ENCODE results near the gene SLC26A3. TPM values are rescaled to one million over a fixed set of nuclear protein-coding genes. Genes with fewer than 3 reads are reported as not detected.

Gene SLC26A3
- total and polyA plus RNA-seq, 2 experiments from 2014 or later = not detected

GRCh38 chr7:107718456-107719193, 84.4 kb downstream of the SLC26A3 start:
- Mint-ChIP-seq H3K27ac (no peak overlapping the region), H3K27me3 (ENCODE audit: insufficient read depth, low read depth, poor library complexity) (no peaks in the 10 kb centered on the region), H3K4me3 (no peak overlapping the region), H3K36me3 (ENCODE audit: low read depth) (no peaks in the 10 kb centered on the region), H3K9me3 (no peaks in the 10 kb centered on the region), H3K4me1 (peaks cover 20% of the 10 kb centered on the region)
- Histone ChIP-seq H3K79me2 (replicated peaks; ENCODE audit: insufficient read depth) (no peaks in the 10 kb centered on the region), H3K4me2 (no peak overlapping the region), H3K27me3 (ENCODE audit: insufficient read depth) (no peaks in the 10 kb centered on the region), H3K4me1 (ENCODE audit: insufficient read depth) (no peaks in the 10 kb centered on the region), H3K27ac (ENCODE audit: low read depth) (no peak overlapping the region), H3K9me2 (ENCODE audit: insufficient read depth) (no peaks in the 10 kb centered on the region), H3K36me3 (ENCODE audit: insufficient read depth) (no peaks in the 10 kb centered on the region), H3K4me3 (no peak overlapping the region), H4K20me1 (replicated peaks; ENCODE audit: insufficient read depth) (no peaks in the 10 kb centered on the region), H2AFZ (no peak overlapping the region), H3F3A (replicated peaks; ENCODE audit: low read depth) (no peaks in the 10 kb centered on the region)
- TF ChIP-seq CREB1 (CRISPR knock-in tag; IDR thresholded peaks at IDR 0.05; ENCODE audit: low read depth) (no peak), ZNF114 (CRISPR knock-in tag; IDR thresholded peaks at IDR 0.05) (no peak), CTCF (conservative IDR thresholded peaks at IDR 0.05; ENCODE audit: low read depth in 2 of 2) (no peak), JUNB (IDR thresholded peaks at IDR 0.05; ENCODE audit: unreplicated experiment) (no peak), POLR2AphosphoS5 (IDR thresholded peaks at IDR 0.05; ENCODE audit: low read depth) (no peak), NANOG (IDR thresholded peaks at IDR 0.05; ENCODE audit: borderline replicate concordance) (no peak), STAT1 (IDR thresholded peaks at IDR 0.05; ENCODE audit: unreplicated experiment) (no peak)
- TF ChIP-seq, protein P1, sequence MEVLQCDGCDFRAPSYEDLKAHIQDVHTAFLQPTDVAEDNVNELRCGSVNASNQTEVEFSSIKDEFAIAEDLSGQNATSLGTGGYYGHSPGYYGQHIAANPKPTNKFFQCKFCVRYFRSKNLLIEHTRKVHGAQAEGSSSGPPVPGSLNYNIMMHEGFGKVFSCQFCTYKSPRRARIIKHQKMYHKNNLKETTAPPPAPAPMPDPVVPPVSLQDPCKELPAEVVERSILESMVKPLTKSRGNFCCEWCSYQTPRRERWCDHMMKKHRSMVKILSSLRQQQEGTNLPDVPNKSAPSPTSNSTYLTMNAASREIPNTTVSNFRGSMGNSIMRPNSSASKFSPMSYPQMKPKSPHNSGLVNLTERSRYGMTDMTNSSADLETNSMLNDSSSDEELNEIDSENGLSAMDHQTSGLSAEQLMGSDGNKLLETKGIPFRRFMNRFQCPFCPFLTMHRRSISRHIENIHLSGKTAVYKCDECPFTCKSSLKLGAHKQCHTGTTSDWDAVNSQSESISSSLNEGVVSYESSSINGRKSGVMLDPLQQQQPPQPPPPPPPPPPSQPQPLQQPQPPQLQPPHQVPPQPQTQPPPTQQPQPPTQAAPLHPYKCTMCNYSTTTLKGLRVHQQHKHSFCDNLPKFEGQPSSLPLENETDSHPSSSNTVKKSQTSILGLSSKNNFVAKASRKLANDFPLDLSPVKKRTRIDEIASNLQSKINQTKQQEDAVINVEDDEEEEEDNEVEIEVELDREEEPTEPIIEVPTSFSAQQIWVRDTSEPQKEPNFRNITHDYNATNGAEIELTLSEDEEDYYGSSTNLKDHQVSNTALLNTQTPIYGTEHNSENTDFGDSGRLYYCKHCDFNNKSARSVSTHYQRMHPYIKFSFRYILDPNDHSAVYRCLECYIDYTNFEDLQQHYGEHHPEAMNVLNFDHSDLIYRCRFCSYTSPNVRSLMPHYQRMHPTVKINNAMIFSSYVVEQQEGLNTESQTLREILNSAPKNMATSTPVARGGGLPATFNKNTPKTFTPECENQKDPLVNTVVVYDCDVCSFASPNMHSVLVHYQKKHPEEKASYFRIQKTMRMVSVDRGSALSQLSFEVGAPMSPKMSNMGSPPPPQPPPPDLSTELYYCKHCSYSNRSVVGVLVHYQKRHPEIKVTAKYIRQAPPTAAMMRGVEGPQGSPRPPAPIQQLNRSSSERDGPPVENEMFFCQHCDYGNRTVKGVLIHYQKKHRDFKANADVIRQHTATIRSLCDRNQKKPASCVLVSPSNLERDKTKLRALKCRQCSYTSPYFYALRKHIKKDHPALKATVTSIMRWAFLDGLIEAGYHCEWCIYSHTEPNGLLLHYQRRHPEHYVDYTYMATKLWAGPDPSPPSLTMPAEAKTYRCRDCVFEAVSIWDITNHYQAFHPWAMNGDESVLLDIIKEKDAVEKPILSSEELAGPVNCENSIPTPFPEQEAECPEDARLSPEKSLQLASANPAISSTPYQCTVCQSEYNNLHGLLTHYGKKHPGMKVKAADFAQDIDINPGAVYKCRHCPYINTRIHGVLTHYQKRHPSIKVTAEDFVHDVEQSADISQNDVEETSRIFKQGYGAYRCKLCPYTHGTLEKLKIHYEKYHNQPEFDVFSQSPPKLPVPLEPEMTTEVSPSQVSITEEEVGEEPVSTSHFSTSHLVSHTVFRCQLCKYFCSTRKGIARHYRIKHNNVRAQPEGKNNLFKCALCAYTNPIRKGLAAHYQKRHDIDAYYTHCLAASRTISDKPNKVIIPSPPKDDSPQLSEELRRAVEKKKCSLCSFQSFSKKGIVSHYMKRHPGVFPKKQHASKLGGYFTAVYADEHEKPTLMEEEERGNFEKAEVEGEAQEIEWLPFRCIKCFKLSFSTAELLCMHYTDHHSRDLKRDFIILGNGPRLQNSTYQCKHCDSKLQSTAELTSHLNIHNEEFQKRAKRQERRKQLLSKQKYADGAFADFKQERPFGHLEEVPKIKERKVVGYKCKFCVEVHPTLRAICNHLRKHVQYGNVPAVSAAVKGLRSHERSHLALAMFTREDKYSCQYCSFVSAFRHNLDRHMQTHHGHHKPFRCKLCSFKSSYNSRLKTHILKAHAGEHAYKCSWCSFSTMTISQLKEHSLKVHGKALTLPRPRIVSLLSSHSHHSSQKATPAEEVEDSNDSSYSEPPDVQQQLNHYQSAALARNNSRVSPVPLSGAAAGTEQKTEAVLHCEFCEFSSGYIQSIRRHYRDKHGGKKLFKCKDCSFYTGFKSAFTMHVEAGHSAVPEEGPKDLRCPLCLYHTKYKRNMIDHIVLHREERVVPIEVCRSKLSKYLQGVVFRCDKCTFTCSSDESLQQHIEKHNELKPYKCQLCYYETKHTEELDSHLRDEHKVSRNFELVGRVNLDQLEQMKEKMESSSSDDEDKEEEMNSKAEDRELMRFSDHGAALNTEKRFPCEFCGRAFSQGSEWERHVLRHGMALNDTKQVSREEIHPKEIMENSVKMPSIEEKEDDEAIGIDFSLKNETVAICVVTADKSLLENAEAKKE (CRISPR knock-in tag; IDR thresholded peaks at IDR 0.05) = no peak
- TF ChIP-seq, protein P2, sequence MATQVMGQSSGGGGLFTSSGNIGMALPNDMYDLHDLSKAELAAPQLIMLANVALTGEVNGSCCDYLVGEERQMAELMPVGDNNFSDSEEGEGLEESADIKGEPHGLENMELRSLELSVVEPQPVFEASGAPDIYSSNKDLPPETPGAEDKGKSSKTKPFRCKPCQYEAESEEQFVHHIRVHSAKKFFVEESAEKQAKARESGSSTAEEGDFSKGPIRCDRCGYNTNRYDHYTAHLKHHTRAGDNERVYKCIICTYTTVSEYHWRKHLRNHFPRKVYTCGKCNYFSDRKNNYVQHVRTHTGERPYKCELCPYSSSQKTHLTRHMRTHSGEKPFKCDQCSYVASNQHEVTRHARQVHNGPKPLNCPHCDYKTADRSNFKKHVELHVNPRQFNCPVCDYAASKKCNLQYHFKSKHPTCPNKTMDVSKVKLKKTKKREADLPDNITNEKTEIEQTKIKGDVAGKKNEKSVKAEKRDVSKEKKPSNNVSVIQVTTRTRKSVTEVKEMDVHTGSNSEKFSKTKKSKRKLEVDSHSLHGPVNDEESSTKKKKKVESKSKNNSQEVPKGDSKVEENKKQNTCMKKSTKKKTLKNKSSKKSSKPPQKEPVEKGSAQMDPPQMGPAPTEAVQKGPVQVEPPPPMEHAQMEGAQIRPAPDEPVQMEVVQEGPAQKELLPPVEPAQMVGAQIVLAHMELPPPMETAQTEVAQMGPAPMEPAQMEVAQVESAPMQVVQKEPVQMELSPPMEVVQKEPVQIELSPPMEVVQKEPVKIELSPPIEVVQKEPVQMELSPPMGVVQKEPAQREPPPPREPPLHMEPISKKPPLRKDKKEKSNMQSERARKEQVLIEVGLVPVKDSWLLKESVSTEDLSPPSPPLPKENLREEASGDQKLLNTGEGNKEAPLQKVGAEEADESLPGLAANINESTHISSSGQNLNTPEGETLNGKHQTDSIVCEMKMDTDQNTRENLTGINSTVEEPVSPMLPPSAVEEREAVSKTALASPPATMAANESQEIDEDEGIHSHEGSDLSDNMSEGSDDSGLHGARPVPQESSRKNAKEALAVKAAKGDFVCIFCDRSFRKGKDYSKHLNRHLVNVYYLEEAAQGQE (IDR thresholded peaks at IDR 0.05; ENCODE audit: unreplicated experiment) = no peak
- TF ChIP-seq, protein P3, sequence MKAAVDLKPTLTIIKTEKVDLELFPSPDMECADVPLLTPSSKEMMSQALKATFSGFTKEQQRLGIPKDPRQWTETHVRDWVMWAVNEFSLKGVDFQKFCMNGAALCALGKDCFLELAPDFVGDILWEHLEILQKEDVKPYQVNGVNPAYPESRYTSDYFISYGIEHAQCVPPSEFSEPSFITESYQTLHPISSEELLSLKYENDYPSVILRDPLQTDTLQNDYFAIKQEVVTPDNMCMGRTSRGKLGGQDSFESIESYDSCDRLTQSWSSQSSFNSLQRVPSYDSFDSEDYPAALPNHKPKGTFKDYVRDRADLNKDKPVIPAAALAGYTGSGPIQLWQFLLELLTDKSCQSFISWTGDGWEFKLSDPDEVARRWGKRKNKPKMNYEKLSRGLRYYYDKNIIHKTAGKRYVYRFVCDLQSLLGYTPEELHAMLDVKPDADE (IDR thresholded peaks at IDR 0.05) = no peak
- ATAC-seq (no peak), DNase-seq (ENCODE audit: low spot score) (no peak)
